Activated CD8-positive, alpha-beta memory T cell treated with anti-CD3 and anti-CD28 coated beads, Interleukin-2, amount 50 U/mL, for 4 hours (primary cell): ENCODE data around the gene PPP4C.

Experiments
- DNase-seq: peaks from one replicate; pipeline ENCODE4 v3.0.0-alpha.2; 2020

The PPP4C gene

GRCh38 chr16:30060346-30060745 is 15.4 kb upstream of the PPP4C start:
- DNase-seq, result no peak

GRCh38 chr16:30060836-30061554 is 14.8 kb upstream of the PPP4C start:
- no peak for DNase-seq

- DNase-seq, result no peak
Observed at GRCh38 chr16:30063278-30063892, 12.4 kb upstream of the PPP4C start.

- DNase-seq, result peak; percentile 70
Observed at GRCh38 chr16:30063893-30064728, 11.7 kb upstream of the PPP4C start.

- DNase-seq, result no peak
Observed at GRCh38 chr16:30064729-30065101, 11.1 kb upstream of the PPP4C start.

- peak; percentile 95 for DNase-seq
Observed at GRCh38 chr16:30065102-30065942, 10.5 kb upstream of the PPP4C start, which contains the start of gene ALDOA. TSS of gene ALDOA (plus strand) at chr16:30065760. CDS start at chr16:30066898, 1,138 bp downstream.

GRCh38 chr16:30065943-30066760 is 9.6 kb upstream of the PPP4C start:
- peak; percentile 53 for DNase-seq

GRCh38 chr16:30066761-30067583 is 8.8 kb upstream of the PPP4C start:
- DNase-seq, result no peak

- DNase-seq, result no peak
Observed at GRCh38 chr16:30067584-30067916, 8.2 kb upstream of the PPP4C start.

- no peak for DNase-seq
Observed at GRCh38 chr16:30068333-30068732, 7.5 kb upstream of the PPP4C start.

GRCh38 chr16:30068750-30069610 is 6.8 kb upstream of the PPP4C start:
- peak; percentile 61 for DNase-seq

- DNase-seq, result no peak
Observed at GRCh38 chr16:30069611-30070462, 6.0 kb upstream of the PPP4C start.

- no peak for DNase-seq
Observed at GRCh38 chr16:30070490-30070889, 5.3 kb upstream of the PPP4C start.

- DNase-seq, result no peak
Observed at GRCh38 chr16:30076276-30076791, 540 bp downstream of the PPP4C start.

- no peak for DNase-seq
Observed at GRCh38 chr16:30077656-30078055, 1.9 kb downstream of the PPP4C start.

GRCh38 chr16:30078744-30079143 is 3.0 kb downstream of the PPP4C start:
- no peak for DNase-seq

- no peak for DNase-seq
Observed at GRCh38 chr16:30079480-30079879, 3.7 kb downstream of the PPP4C start.

GRCh38 chr16:30082545-30083090 is 6.8 kb downstream of the PPP4C start:
- no peak for DNase-seq
